ENCODE results near the gene SLC8A1.

SLC8A1 gene

DNA sequence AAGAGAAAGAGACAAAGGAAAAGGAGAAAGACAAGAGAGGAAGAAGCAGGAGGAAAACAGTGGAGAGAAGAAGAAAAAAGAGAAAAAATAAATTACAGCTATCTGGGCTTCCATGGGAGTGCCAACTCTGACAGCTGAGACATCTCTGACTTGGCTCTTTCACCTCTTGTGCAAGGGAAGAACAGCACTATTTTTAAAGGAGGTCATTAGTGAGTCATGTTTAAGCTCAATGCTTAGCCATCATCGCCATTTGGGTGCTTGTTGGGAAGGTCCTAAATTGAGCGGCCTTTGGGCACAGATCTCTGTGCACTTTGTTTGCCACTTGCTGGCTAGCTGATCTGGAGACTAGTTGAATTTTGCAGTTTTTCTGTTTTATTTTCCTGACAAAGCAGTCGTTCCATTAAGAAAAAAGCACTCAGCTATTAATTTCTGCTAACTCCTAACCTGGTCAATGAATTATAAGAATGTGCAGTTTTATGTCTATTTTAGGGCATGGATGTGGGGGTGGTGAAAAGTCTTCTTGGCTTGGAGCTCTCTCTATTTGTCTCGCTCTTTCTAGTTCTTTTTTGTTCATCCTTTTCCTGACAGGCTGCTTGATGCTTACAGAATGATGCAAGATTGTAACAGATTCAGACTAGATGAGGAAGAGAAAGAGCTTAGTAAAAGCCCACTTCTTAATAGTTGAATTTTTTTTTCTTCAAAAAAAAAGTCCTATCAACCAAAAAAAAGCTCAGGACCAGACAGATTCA is 231.5 kb downstream of the SLC8A1 start:
- DNase-seq: no peak

DNA sequence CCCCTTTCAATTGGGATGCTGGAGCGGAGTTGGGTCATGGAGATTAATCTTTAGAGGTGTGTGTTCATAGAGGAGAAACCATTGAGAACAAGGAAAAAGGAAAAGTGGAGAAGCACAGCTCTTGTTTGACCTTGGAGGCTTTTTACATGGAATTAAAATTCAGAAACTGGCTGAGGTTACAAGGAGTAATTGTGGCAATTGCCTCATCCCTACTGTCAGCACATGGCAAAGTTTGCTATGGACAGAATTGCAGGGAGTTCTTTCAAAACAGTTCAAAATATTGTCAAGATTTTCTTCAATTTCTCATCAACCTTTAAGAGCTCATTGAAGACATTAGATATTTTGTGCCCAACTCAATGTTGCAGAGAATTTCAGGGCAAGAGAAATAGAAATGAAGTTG is 232.7 kb downstream of the SLC8A1 start:
- no peak for DNase-seq

DNA sequence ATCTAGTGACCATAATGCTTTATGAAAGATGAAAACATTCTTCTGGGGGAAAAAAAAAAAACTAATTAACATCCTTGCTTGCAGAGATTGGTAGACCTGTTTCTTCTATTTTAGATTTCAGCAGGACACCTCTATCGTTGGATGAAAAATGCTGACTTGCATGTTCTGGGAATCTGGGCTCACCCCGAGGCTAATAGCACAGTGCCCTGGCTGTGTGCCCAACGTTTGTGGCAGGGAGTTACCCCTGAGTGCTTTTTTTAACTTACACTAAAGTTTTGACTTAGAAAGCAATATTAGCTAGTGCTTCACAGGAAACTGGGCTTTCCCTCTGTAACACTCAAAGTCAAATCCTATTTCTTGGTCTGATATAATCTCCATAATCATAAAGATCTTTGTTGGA is 233.2 kb downstream of the SLC8A1 start:
- DNase-seq: no peak

DNA sequence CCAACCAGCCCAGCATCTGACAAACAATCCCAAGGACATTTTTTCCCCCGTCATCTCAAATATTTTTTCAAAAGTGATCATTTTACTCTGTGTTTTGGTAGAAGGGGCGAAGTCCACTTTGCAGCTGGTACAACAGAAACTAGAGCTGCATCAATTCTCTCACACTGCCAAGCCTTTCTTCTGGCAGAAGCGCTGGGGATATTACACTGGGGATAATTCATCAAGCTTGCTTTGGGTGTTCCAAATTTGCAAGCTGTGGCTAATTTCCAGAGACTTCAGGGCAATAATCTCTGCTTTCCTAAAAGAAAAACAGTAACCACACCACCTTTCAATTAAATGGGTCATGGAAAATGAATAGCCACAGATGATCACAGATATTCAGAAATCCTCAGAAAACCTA is 238.3 kb downstream of the SLC8A1 start:
- DNase-seq: no peak

DNA sequence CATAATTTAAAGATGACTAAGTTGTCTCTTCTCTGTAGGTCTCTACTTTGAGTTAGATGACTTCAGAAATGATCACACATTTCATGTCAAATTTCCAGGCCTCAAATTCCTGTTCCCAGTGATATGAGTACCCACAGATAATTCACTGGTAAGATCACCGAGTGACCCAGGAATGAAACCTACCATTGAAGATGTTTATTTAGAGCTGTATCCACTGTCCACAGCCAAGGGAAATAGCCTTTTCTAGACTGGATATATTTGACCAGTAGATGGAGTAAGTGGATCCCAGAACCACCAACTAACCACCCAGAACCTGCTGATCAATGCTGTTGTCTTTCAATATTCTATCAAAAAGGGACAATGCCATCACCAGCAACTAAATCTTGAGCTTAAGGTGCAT is 238.8 kb downstream of the SLC8A1 start:
- DNase-seq: no peak

DNA sequence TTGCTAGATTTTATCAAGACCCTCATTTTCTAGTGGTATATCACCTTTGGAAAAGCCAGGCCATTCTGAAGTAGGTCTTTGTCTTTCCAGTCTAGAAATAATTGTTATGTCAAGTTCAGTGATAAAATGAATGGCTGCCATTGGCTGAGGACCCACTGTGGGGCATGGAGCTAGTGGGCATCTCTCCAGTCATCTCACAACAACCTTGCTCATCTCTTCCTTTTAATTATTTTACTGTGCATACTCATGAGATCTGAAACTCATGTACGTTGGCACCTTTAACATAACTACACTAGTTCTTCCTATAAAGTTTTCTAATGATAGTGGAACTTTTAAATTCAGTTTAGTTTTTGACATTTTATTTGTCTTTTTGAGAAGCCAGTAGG is 240.9 kb downstream of the SLC8A1 start:
- DNase-seq: no peak

DNA sequence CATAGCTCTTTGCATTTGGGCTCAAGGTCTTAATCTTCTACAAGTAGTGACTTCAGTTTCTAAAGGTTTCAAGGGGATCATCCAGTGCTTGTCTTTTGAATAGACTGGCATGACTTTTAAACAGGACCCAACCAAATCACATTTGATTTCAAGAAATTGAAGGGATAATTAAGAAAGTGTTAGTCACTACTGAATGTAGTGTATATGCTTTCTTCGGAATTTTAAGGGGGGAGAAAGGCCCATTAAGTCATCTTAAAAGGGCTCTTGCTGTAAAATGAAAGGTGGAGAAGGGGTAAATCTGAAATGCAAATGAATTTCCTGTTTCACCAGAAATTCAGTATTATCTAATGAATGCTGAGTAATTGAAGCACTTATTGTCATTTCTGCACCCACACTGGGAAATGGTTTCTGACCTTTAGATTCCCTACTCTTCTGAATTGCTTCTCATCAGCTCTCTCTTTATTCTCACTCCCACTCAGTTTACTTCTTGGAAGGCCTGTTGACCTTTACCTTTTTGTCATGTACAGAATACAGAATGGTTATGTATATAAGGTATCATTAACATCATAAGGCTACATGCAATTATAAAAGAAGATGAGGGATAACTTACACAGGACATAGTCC is 241.4 kb downstream of the SLC8A1 start:
- no peak for DNase-seq

DNA sequence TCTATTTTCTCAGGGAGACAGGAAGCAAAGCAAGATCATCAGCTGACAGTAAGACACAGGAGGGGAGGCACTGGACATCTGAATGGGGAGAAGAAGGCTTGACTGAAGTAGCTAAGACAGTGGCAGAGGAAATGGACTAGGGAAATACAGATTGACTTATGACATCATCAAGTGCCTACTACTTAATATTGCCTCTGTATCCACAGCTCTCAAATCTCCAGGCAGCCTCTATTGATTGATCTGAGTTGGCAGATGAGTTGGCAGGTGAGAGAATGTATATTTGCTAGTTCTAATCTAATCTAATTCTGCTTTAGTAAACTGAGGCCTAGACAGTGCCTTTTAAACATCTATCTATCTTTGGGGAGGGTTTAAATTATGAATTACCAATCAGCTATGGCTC is 242.1 kb downstream of the SLC8A1 start:
- DNase-seq: no peak

DNA sequence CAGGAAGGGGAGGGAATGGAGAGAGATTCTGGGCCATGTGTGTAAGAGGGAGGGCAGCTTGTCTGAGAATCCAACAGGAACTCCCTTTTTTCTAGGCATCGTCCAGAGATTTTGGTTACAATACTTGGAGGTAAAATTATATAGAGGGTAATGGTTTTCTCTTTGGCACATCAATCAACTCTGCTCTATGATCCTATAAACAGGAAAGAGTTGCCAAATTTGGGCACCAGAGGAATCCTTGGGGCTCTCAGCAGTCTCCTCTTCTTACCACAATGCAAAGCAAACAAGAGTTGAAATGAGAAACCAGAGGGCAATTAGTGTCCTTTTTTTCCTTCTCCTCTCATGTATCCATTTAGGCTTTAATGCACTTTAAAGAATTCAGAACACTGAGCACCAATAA is 243.4 kb downstream of the SLC8A1 start:
- no peak for DNase-seq

DNA sequence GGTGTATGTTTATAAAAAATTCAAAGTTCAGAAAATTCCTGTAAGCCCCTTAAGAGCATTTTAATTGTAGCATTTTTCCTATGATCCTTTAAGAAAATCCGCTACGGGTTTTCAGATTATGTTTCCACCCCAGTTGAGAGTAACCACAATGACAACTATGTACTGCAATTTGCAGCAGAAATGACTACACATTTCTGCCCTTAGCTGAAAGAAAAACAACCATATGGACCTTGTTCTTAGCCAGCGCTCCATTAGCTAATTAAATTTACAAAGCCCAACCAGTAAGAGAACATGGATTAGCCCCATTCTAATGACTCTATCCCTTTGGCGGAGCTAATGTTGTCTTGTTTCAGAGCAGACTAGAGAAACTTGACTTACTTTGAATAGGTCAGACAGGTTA is 247.6 kb downstream of the SLC8A1 start:
- no peak for DNase-seq

DNA sequence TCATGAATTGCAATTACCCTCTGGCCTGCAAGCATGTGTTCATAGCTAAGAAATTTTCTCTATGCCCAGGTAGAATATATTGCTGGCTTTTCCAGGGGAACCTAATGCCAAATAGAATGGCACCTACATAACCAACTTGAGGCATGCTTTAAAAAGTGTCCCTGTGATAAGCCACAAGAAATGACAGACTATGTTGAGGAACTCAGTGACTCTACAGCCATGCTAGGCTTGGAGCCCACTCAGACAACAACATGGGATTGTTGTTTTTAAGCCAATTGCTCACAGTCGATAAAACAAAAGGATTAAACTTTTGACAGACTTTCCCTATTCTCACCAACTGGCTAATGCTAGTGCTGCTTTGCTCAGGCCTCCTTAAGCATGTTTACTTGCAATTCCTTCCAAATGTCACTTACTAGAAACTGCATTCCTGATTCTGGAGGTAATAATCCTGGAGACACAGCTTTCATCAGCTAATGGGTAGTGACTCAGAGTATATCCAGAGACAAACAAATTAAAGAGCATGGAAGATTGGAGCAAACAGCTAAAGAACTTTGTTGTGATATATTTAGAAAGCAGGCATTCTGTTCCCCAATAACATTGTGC is 249.0 kb downstream of the SLC8A1 start:
- DNase-seq: no peak

DNA sequence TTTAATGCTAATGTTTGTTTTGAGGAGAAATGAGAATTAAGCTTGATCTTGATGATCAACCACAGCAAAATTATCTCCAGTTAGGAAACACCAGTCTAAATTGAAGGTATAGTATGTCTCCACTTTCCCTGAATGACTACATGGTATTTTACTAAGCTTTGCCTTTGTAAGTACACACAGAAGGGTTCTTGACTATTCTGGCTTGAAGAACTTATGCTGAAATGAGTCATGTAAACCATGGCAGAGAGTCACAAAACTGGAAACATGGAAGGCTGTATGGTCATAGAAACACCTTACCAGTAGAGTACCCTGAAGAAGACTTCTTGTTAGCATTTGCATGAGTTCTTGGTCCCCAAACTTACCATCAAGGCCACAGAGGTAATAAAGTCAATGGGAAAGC is 250.5 kb downstream of the SLC8A1 start:
- no peak for DNase-seq

DNA sequence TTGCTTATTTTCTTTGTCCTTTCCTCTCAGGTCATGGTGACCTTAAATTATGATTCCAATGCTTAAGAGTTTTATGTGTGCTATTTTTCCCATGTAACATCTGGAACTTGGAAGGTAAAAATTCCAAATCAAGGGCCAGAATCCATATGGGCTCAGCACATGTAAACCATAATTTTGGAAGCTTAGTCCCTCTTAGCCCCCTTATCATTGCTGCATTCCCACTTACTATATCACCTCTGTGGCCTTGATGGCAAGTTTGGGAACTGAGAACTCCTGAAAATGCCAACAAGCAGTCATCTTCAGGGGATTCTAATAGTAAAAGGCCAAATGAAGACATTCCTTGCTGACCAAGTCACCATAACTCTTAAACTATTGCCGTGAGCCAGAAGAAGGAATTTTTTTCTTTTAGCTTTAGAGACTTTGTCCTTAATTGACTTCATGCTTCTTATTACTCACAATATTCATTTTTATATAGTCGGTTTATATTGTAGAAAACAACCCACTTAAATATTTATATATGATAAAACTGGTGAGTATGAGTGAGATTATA is 251.4 kb downstream of the SLC8A1 start:
- no peak for DNase-seq

DNA sequence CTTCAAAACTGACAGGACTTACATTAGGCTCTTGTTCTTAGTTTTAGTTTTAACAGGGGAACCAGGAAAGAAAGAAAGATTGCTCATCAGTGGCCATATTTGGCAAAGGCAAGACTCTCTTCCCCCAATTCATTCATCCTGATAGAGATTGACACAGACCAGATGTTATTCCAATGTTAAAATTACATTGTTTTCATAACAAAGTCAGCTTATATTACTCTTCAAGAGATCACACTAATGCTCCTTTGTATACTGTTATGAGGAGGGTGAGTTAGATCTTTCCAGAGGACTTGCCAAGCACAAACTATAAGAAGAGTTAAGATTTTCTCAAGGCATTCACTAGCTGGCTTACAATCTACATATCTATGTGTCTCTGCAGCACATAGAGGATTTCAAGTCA is 252.1 kb downstream of the SLC8A1 start:
- DNase-seq: no peak

DNA sequence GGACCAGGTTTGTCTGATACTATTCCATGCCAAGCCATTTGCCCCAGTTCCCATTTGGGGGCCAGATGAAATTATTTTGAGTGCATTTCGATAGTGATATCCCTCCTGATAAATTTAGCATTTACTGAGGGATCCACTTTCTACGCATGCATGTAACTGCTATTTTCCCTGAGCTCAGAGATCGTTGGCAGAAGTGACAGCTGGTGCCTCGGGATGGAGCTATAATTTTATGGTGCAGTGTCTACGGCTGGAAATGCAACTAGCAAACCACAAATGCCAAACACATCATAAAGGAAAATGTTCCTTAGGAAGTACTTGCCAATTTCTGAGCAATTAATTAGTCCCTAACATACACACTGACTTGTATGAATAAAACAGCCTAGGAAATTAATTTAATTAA is 254.8 kb downstream of the SLC8A1 start:
- no peak for DNase-seq

DNA sequence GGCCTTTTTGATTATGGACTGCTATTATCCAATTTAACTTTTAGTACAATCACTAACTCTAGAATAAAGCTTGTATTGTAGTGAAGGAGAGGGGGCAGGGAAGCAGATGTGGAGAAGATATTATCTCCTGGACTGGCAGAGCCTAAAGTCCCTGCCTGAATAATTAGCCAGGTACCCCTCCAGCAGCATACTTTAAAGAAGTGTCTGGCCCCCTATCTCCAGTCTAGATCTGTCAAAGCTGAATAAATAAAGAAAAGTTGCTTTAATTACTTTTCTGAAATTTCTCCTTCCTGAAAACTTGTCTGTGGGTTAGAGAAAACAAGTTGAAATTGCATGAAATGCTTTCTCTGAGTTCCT is 258.2 kb downstream of the SLC8A1 start:
- DNase-seq: no peak

DNA sequence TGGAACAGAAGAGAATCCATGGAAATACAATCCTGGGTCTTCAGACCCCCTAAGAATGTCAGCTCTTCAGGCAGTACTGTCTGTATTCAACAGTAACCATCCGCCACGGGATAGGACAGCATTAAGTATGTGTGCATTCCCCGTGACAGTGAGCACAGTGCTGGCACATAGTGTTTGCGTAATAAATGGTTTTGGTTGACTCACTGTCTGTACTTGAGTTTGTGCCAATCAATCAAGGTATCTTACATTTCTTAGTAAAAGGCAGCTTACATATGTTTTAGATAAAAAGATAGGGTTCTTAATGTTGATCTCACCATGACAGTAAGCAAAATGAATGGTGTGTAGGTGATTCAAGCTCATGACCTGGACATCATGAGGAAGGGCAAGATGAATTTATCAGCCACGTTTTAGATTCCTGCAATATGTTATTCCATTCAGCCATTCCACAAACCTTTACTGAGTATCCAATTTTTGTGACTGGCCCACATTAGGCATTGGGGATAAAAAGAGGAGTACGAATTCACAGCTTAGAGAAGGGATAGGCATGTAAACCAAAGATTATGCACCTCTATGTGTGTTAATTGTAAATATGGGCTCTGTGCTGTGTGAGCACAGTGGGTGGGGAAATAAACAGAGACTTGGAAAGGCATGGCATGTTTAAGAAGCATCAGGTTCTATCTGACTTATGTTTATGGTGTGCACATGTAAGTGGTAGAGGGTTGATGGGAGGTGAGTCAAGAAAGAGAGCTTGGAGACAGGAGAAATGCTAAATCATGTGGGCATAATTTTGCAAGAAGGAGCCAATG is 258.8 kb downstream of the SLC8A1 start:
- no peak for DNase-seq

DNA sequence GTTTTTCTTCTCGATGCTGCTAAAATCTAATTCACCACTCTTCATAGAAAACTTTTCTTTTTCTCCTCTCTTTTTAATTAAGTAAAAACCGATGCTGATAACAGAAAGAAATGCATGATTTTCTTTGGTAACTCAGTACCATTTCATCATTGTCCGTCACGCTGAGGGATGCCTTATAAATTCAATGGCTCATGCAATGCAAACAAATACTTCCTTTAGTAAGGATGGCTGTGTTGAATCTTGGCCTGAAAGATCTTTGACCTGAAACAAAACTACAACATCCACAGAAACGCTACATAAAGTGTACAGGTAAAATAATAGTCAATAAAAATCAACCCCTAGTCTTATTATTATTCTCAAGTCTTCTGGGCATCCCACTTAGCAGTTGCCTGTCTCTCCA is 261.4 kb downstream of the SLC8A1 start:
- DNase-seq: no peak

DNA sequence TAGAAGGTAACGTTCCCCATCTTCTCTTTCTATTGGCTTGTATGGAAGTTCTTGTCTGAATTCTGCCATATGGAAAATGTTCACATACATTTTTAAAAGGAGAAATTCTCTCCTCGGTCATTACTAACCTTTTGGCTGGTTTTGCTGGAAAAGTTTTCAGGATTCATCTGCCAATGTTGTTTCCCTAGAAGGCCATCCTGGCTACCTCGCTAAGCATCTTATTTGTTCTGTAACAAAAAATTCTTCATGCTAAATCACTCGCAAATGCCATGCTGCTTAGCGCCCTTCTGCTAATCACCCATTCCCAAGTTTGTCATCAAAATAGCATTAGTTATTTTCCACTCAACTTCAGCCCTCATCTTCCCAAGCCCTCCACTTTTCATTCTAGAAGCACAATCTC is 262.0 kb downstream of the SLC8A1 start:
- DNase-seq: peak; percentile 35

DNA sequence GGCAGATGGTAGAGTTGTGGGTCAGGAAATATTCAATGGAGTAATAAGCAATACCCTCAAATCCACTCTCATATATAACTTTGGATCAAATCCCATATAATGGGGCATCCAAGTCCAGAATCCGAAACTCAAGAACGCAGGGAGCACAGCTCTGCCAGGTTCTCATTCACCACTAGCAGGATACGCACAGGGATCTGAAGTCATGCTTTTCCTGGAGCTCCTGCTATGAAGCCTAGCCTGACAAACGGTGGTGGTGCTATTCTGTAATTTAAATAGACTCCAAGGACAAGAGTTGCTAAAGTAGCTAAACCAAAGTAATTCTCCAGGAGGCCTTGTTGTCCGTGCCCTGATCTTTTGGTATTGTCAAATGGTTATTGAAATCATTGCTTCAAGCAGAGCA is 264.8 kb downstream of the SLC8A1 start:
- DNase-seq: no peak

DNA sequence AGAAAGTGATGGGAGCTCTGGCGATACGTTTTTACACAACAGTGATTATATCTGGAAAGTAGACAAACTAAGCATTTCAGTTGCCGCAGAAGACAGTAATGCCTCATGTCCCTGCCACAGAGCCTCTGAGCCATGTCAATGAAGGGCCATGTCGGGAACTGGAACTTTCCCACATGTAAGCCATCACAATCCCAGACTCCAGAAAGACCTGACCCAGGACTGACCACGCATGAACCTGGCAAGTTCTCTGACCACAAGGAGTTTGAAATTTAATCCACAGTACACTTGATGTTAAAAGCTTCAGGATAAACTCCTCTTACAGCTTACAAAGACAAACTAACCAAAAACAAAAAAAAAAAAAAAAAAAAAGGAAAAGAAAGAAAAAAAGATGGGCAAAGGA is 267.3 kb downstream of the SLC8A1 start:
- DNase-seq: no peak

DNA sequence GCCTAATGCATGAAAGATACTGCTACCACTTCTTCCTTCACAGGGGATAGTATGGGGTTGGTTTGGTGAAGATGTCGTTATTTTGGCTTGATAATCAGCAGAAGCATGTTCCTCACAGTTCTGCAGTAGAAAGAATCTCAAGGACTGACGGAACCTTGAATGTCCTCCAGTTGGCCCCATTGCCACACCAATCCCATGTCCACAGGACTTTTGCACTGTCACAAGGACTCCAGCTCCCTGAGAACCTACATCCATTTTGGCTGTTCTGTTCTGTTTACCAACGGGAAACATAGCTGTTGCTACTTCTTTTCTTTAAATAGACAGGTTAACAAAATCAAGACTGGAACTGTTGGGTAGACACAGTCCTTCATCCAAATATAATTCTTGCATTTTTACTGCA is 270.0 kb downstream of the SLC8A1 start:
- DNase-seq: no peak

DNA sequence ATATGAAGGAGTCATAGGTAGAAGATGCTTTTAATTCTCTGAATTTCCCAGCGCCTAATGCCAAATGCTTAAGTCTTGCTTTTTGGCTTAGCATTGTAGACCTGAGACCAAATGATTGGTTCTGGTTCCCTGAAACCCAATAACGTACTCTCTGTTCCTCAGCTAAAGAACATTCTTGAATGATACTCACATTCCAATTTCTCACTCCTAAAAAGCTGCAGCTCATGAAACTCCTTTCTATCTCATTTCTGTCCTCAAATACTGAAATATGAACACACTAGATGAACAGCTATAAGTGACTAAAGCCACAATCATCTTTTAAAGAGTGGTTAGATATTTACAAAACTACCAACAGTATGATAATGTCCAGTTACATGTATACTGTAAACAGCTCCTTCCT is 272.1 kb downstream of the SLC8A1 start:
- no peak for DNase-seq

DNA sequence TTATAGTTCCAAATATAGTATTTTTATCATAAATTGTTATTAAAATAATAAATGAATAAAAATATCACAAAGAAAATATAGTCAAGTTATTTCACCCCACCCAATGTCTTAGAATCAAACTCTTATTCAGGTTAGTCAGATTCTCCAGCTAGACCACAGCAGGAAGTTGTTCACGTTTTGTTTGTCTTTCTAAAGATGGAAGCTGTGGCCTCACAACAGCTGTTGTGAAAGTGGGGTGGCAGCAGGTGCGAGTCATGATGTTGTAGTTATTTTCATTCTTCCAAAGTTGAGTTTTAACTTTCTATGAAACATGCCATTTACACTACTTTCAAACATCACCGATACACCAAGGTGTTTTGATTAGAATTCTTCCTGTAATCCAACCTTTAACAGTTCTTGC is 272.9 kb downstream of the SLC8A1 start:
- DNase-seq: no peak

Data from left hindlimb (tissue), 1 donor.